CD8-positive, alpha-beta memory T cell (primary cell): Measurements from ENCODE around the gene POLR3G. TPM values are rescaled to one million over a fixed set of nuclear protein-coding genes. Genes with fewer than 3 reads are reported as not detected.
A peak's percentile ranks its signal among the peaks of the same experiment; 100 is the strongest.

Experiments
- CTCF ChIA-PET: fragments of 350-600 bp; sonication (Branson Sonifier 250); formaldehyde crosslinking; loops from one replicate; lab custom pipeline; 2021; ENCODE audit warnings: antibody characterized with exemption; lab: Charles Lee
- POLR2A ChIA-PET: fragments of 350-600 bp; sonication (Branson Sonifier 250); formaldehyde crosslinking; loops from one replicate; lab custom pipeline; 2021; ENCODE audit warnings: antibody characterized with exemption; lab: Charles Lee
- DNase-seq, 5 donors: peaks; one replicate each; pipeline versions ENCODE4 v3.0.0 to v3.0.0-alpha.2; 2020 to 2022; ENCODE audit warnings: mixed read lengths in 1 of 5
- H3K27ac ChIP-seq: one replicate; pipeline ENCODE4 v1.7.0; 2013; ENCODE audit warnings: low read depth, mild to moderate bottlenecking, low read length, moderate library complexity
- H3K27me3 ChIP-seq: 2 replicates; pipeline ENCODE4 v1.7.0; 2013; ENCODE audit warnings: low read length, mild to moderate bottlenecking; ENCODE audit not compliant: insufficient read depth, poor library complexity, severe bottlenecking
- H3K36me3 ChIP-seq: 2 replicates; pipeline ENCODE4 v1.7.0; 2013; ENCODE audit warnings: mild to moderate bottlenecking, low read length, moderate library complexity; ENCODE audit not compliant: insufficient read depth
- H3K4me1 ChIP-seq: 2 replicates; pipeline ENCODE4 v1.7.0; 2013; ENCODE audit warnings: mild to moderate bottlenecking, low read length, moderate library complexity; ENCODE audit not compliant: insufficient read depth
- H3K4me3 ChIP-seq: 2 replicates; pipeline ENCODE4 v1.7.0; 2013; ENCODE audit warnings: mild to moderate bottlenecking, low read length
- H3K9me3 ChIP-seq: 2 replicates; pipeline ENCODE4 v1.7.0; 2013; ENCODE audit warnings: mild to moderate bottlenecking, low read length
- H3K27ac Mint-ChIP-seq, 8 donors: one replicate each; pipeline ENCODE4 v1.8.0; 2020 to 2021; ENCODE audit warnings: mixed read lengths in 8 of 8, mild to moderate bottlenecking in 6 of 8, inconsistent platforms in 3 of 8, moderate library complexity in 3 of 8
- H3K27me3 Mint-ChIP-seq, 2 donors: one replicate each; pipeline ENCODE4 v1.8.0; 2020 to 2021; ENCODE audit warnings: mixed read lengths in 2 of 2, mild to moderate bottlenecking in 1 of 2, moderate library complexity in 1 of 2
- H3K36me3 Mint-ChIP-seq, 3 donors: one replicate each; pipeline ENCODE4 v1.8.0; 2020 to 2021; ENCODE audit warnings: mixed read lengths in 3 of 3, inconsistent platforms in 1 of 3, mild to moderate bottlenecking in 1 of 3
- H3K4me1 Mint-ChIP-seq, 3 donors: one replicate each; pipeline ENCODE4 v1.8.0; 2020 to 2021; ENCODE audit warnings: mixed read lengths in 3 of 3, inconsistent platforms in 1 of 3, mild to moderate bottlenecking in 1 of 3
- H3K4me3 Mint-ChIP-seq, 7 donors: one replicate each; pipeline ENCODE4 v1.8.0; 2020 to 2021; ENCODE audit warnings: mixed read lengths in 7 of 7, mild to moderate bottlenecking in 6 of 7, moderate library complexity in 4 of 7, inconsistent platforms in 2 of 7
- H3K9me3 Mint-ChIP-seq, 5 donors: one replicate each; pipeline ENCODE4 v1.8.0; 2020 to 2022; ENCODE audit warnings: mixed read lengths in 5 of 5, mild to moderate bottlenecking in 3 of 5, moderate library complexity in 2 of 5, inconsistent platforms in 1 of 5
- polyA plus RNA-seq: library from polyadenylated mRNA; unstranded; fragments of 300-500 nt; fragmentation: Illumina TruSeq; gene quantifications from one replicate; pipeline ENCODE4 v1.2.3, GENCODE V29; 2021
- total RNA-seq, 2 experiments: library from RNA; stranded (reverse); gene quantifications; one replicate each; pipeline ENCODE4 v1.2.3, GENCODE V29; 2021

The POLR3G gene
- total and polyA plus RNA-seq, 3 experiments from 2014 or later: 1.3 to 15.1 (median 14.7) TPM

DNA sequence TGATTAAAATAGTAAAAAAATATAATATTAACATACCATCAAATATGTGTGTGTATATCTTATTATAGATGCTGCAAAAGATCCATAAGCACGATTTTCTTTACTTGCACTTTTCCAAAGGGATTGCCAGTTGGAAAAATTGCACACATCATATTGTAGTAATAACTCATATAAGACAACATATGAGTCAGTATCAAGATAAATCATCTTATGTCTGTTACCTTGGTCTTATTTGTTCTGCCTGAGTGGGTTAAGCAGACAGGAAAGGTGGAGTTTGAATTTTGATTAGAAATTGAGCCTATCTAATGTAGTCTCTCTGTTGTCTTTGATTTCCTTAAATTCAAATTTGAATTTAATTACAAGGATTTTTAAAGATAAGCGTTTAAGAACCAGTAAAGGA lies 30.1 kb downstream of the POLR3G start:
- Mint-ChIP-seq H3K4me3 (no peak overlapping the region), H3K27ac (no peak overlapping the region), H3K9me3 (no peaks in the 10 kb centered on the region), H3K27me3 (no peaks in the 10 kb centered on the region), H3K4me1 (no peaks in the 10 kb centered on the region), H3K36me3 (no peaks in the 10 kb centered on the region)
- CTCF ChIA-PET: no interaction called here
- Histone ChIP-seq H3K27me3 (no peaks in the 10 kb centered on the region), H3K9me3 (no peaks in the 10 kb centered on the region), H3K36me3 (no peaks in the 10 kb centered on the region), H3K4me3 (no peak overlapping the region), H3K27ac (no peak overlapping the region), H3K4me1 (no peaks in the 10 kb centered on the region)
- no peak for DNase-seq
- POLR2A ChIA-PET: no interaction called here

DNA sequence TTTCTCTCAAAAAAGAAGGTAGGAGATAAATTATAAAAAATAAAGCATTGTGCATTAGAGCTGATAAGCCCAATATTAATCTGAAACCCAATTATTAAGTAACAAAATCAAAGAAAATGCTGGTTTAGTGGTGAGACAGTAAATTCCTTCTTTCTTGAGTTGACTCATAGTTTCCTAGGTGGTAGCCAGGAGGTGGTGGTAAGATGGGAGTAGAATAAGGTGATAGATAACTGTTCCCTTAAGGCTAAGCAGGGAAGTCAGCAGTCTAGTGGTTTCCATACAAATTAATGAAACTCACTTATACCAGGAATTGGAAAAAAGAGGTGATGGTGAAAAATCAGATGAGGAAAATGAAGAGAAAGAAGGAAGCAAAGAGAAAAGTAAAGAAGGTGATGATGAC lies 31.6 kb downstream of the POLR3G start:
- no peaks in the 10 kb centered on the region for H3K27me3 Mint-ChIP-seq
- POLR2A ChIA-PET: no interaction called here

GRCh38 chr5:90510438-90510837 lies 35.8 kb downstream of the POLR3G start:
- peak overlapping the region in 1 of 8 donors; percentile 19 for H3K27ac Mint-ChIP-seq
- ChIA-PET POLR2A (no interaction called here), CTCF (no interaction called here)
- H3K4me3 Mint-ChIP-seq: no peak overlapping the region
- Histone ChIP-seq H3K4me3 (no peak overlapping the region), H3K9me3 (no peaks in the 10 kb centered on the region), H3K36me3 (no peaks in the 10 kb centered on the region), H3K27ac (no peak overlapping the region), H3K4me1 (no peaks in the 10 kb centered on the region), H3K27me3 (no peaks in the 10 kb centered on the region)
- peaks cover 2 to 5% (median 4%) of the 10 kb centered on the region in 3 donors for H3K36me3 Mint-ChIP-seq
- no peak for DNase-seq
- no peaks in the 10 kb centered on the region for H3K4me1 Mint-ChIP-seq
- H3K9me3 Mint-ChIP-seq: no peaks in the 10 kb centered on the region
- H3K27me3 Mint-ChIP-seq: no peaks in the 10 kb centered on the region

More for the DNA sequence above, 31.6 kb downstream of the POLR3G start:
- Histone ChIP-seq H3K9me3 (no peaks in the 10 kb centered on the region), H3K36me3 (no peaks in the 10 kb centered on the region), H3K4me1 (no peaks in the 10 kb centered on the region), H3K27ac (no peak overlapping the region), H3K4me3 (no peak overlapping the region), H3K27me3 (no peaks in the 10 kb centered on the region)
- no peaks in the 10 kb centered on the region for H3K9me3 Mint-ChIP-seq
- H3K4me1 Mint-ChIP-seq: no peaks in the 10 kb centered on the region
- H3K27ac Mint-ChIP-seq: no peak overlapping the region
- CTCF ChIA-PET: no interaction called here
- DNase-seq: no peak
- H3K36me3 Mint-ChIP-seq: no peaks in the 10 kb centered on the region
- no peak overlapping the region for H3K4me3 Mint-ChIP-seq

GRCh38 chr5:90514520-90514919 lies 39.9 kb downstream of the POLR3G start:
- no peaks in the 10 kb centered on the region for H3K27me3 ChIP-seq
- H3K27ac Mint-ChIP-seq: peak overlapping the region in 4 of 8 donors; percentile 13 to 76 (median 50)
- no peak overlapping the region for H3K4me3 Mint-ChIP-seq
- no peaks in the 10 kb centered on the region for H3K4me1 ChIP-seq
- peaks cover 8% of the 10 kb centered on the region for H3K36me3 ChIP-seq
- no peak for DNase-seq
- peaks cover 8 to 12% (median 8%) of the 10 kb centered on the region in 3 donors for H3K4me1 Mint-ChIP-seq
- POLR2A ChIA-PET: no interaction called here
- H3K9me3 ChIP-seq: no peaks in the 10 kb centered on the region
- no peak overlapping the region for H3K4me3 ChIP-seq
- no peaks in the 10 kb centered on the region for H3K27me3 Mint-ChIP-seq
- CTCF ChIA-PET: no interaction called here
- H3K36me3 Mint-ChIP-seq: peaks cover 4 to 22% (median 12%) of the 10 kb centered on the region in 3 donors
- H3K9me3 Mint-ChIP-seq: no peaks in the 10 kb centered on the region
- no peak overlapping the region for H3K27ac ChIP-seq

DNA sequence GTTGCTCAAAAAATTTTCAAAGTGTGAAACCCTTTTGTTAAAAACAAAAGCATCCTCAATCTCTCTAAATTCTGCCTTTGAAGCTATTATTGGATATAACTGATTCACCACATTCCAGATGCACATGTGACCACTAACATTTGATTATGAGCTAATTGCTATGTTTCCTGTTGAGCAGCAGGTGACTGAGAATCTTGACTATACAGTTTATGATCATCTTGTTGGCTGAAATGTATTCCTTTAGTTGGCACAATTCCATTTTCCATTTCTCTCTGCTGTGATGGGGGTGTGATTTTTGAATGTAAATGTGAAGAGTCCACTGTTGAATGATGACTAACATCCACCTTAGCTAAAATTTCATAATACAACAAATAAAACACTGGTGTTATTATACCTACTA lies 44.0 kb downstream of the POLR3G start:
- H3K27ac ChIP-seq: no peak overlapping the region
- no peaks in the 10 kb centered on the region for H3K9me3 ChIP-seq
- peaks cover 16% of the 10 kb centered on the region for H3K36me3 ChIP-seq
- Mint-ChIP-seq H3K4me3 (no peak overlapping the region), H3K27ac (peak overlapping the region in 5 of 8 donors; percentile 1 to 49 (median 36)), H3K9me3 (no peaks in the 10 kb centered on the region), H3K36me3 (peaks cover 4 to 58% (median 27%) of the 10 kb centered on the region in 3 donors), H3K27me3 (no peaks in the 10 kb centered on the region), H3K4me1 (peaks cover 9 to 30% (median 30%) of the 10 kb centered on the region in 3 donors)
- H3K27me3 ChIP-seq: no peaks in the 10 kb centered on the region
- CTCF ChIA-PET: no interaction called here
- no peaks in the 10 kb centered on the region for H3K4me1 ChIP-seq
- POLR2A ChIA-PET: no interaction called here
- no peak overlapping the region for H3K4me3 ChIP-seq
- no peak for DNase-seq

DNA sequence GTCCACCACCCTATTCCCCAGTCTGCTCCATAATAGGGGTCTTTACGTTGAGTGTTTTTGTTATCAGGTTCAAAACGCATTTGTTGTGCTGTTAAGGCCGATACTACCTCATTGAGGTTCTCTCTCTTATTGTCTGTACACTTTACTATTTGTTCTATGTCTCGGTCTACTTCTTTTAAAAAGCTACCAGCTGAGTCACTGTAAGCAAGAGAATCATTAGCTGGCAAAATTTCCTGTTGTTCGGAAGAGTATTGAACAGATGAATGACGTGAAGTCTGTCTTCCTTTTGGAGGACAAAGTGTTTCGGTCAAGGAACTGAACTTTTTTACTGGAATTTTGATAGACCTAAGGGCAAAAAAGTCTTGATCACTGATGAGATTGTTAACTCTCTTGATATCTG lies 44.4 kb downstream of the POLR3G start:
- H3K9me3 ChIP-seq: no peaks in the 10 kb centered on the region
- no peak for DNase-seq
- no peak overlapping the region for H3K4me3 ChIP-seq
- Mint-ChIP-seq H3K9me3 (no peaks in the 10 kb centered on the region), H3K27me3 (no peaks in the 10 kb centered on the region), H3K4me1 (peaks cover 11 to 34% (median 34%) of the 10 kb centered on the region in 3 donors), H3K27ac (peak overlapping the region in 4 of 8 donors; percentile 28 to 71 (median 38)), H3K36me3 (peaks cover 4 to 63% (median 27%) of the 10 kb centered on the region in 3 donors), H3K4me3 (no peak overlapping the region)
- POLR2A ChIA-PET: no interaction called here
- CTCF ChIA-PET: no interaction called here
- H3K27me3 ChIP-seq: no peaks in the 10 kb centered on the region
- peaks cover 19% of the 10 kb centered on the region for H3K36me3 ChIP-seq
- H3K27ac ChIP-seq: no peak overlapping the region
- no peaks in the 10 kb centered on the region for H3K4me1 ChIP-seq

GRCh38 chr5:90528601-90529193 lies 54.0 kb downstream of the POLR3G start:
- H3K9me3 Mint-ChIP-seq: no peaks in the 10 kb centered on the region
- ChIA-PET CTCF (interaction anchor here (3.7 kb wide), 2 partner anchors 54 to 90 kb away, joined by 19 to 59 read pairs; partner anchors contain the start of genes MBLAC2 and POLR3G), POLR2A (interaction anchor here (0.6 to 2.2 kb wide), 4 partner anchors 54 to 1793 kb away, joined by 3 to 12 read pairs (median 5); partner anchors contain the start of genes ARRDC3, CETN3, MBLAC2 and POLR3G)
- H3K4me1 Mint-ChIP-seq: peaks cover 34 to 50% (median 44%) of the 10 kb centered on the region in 3 donors
- DNase-seq: peak in 2 of 5 donors; percentile 18 to 53
- H3K36me3 Mint-ChIP-seq: peaks cover 0 to 25% (median 4%) of the 10 kb centered on the region in 3 donors
- H3K27me3 Mint-ChIP-seq: peaks cover 2 to 15% of the 10 kb centered on the region in 2 donors
- Histone ChIP-seq H3K4me1 (peaks cover 23% of the 10 kb centered on the region), H3K27ac (peak overlapping the region; percentile 98), H3K36me3 (peaks cover 3% of the 10 kb centered on the region), H3K9me3 (no peaks in the 10 kb centered on the region), H3K4me3 (peak overlapping the region; percentile 94), H3K27me3 (no peaks in the 10 kb centered on the region)
- peak overlapping the region; percentile 92 to 100 (median 98) for H3K27ac Mint-ChIP-seq
- H3K4me3 Mint-ChIP-seq: peak overlapping the region; percentile 97 to 100 (median 99)
